ENCODE data around the gene SBF2.
A peak's percentile ranks its signal among the peaks of the same experiment; 100 is the strongest.
"Not testable (repeated sequence)": the region's sequence is repeated elsewhere in the genome, so short reads cannot be mapped to it uniquely, and the experiment has no call there.

The SBF2 gene

DNA sequence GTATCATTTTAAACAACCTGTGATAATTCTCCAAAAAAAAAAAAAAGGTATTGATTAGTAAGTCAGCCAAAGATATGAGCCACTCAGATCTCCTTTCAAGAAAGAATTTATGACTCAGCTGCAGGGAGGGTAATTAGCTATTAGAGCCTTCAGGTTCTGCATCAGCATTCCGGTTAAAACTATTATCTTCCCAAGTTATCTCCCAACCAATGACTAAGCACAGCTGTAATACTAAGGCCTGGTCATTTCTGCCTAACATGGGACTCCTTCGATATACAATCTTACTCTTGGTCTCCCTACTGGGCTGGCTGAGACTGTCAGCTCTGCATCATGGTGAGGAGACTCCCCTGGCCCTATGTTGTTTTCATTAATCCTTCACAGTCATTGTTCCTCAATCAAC is 60.4 kb downstream of the SBF2 start:
- no peak overlapping the region for H3K27ac ChIP-seq
- no peak for TF ChIP-seq CTCF (conservative IDR thresholded peaks at IDR 0.05; ENCODE audit: low read depth)
- peak; percentile 70 for DNase-seq (ENCODE audit: low spot score)
- ChIA-PET CTCF (interaction anchor here (0.6 to 0.9 kb wide), 4 partner anchors 26 to 132 kb away, joined by 3 to 5 read pairs (median 4); no protein-coding TSS in a partner anchor), POLR2A (ENCODE audit: low non-redundant PET) (no interaction called here)

- DNase-seq (ENCODE audit: low spot score): no peak
- no peak overlapping the region for H3K27ac ChIP-seq
- TF ChIP-seq CTCF (conservative IDR thresholded peaks at IDR 0.05; ENCODE audit: low read depth): no peak
- CTCF ChIA-PET: interaction anchor here (0.9 kb wide), 1 partner anchor 25 kb away, joined by 3 read pairs; no protein-coding TSS in a partner anchor
- POLR2A ChIA-PET (ENCODE audit: low non-redundant PET): no interaction called here
Observed at GRCh38 chr11:10232756-10233155, 61.3 kb downstream of the SBF2 start.

DNA sequence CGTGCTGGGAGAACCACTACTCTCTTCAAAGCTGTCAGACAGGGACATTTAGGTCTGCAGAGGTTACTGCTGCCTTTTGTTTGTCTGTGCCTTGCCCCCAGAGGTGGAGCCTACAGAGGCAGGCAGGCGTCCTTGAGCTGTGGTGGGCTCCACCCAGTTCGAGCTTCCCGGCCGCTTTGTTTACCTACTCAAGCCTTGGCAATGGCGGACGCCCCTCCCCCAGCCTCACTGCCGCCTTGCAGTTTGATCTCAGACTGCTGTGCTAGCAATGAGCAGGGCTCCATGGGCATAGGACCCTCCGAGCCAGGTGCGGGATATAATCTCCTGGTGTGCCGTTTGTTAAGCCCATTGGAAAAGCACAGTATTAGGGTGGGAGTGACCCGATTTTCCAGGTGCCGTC is 62.2 kb downstream of the SBF2 start:
- DNase-seq (ENCODE audit: low spot score); H3K27ac ChIP-seq; CTCF ChIA-PET; POLR2A ChIA-PET (ENCODE audit: low non-redundant PET): not testable (repeated sequence)

DNA sequence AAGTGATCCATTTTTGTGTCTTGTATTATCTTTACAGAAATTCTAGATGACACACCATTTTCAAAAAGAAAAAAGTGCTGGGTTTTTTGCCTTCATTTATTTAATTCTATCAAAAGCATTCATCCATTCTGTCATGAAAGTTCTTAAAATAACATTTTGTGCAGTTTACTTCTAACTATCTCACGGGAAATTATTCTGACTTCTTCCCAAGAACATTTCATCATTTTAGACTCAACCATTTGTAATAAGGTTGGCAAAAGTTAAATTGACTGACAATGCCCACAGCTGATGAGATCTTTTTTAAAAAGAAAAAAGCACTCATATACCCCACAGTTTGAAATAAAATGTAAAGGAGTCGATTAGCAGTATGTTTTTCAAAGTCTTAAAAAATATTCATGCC is 68.5 kb downstream of the SBF2 start:
- no peak overlapping the region for H3K27ac ChIP-seq
- no peak for DNase-seq (ENCODE audit: low spot score)
- POLR2A ChIA-PET (ENCODE audit: low non-redundant PET): no interaction called here
- TF ChIP-seq CTCF (conservative IDR thresholded peaks at IDR 0.05; ENCODE audit: low read depth): no peak
- CTCF ChIA-PET: interaction anchor here (0.6 kb wide), 1 partner anchor 75 kb away, joined by 4 read pairs; no protein-coding TSS in a partner anchor

GRCh38 chr11:10222399-10222798 is 71.6 kb downstream of the SBF2 start:
- CTCF ChIA-PET: interaction anchor here (0.6 kb wide), 1 partner anchor 342 kb away, joined by 3 read pairs; no protein-coding TSS in a partner anchor
- no peak for TF ChIP-seq CTCF (conservative IDR thresholded peaks at IDR 0.05; ENCODE audit: low read depth)
- no peak overlapping the region for H3K27ac ChIP-seq
- no peak for DNase-seq (ENCODE audit: low spot score)
- POLR2A ChIA-PET (ENCODE audit: low non-redundant PET): no interaction called here

DNA sequence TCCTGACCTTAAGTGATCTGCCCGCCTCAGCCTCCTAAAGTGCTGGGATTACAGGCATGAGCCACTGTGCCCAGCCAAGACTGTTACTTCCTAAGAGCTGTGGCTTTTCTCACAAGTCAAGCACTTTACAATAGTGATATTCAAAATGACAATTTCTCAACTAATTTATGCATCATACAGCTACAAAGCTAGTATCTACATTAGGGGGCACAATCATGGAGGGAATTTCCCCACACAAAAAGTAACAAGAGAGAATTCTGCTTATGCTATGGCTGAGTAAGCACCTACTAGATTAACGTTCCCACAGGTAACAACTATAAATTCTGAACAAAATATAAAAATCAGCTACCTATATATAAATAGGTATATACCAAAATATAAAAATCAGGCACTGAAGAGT is 72.7 kb downstream of the SBF2 start:
- POLR2A ChIA-PET (ENCODE audit: low non-redundant PET): no interaction called here
- H3K27ac ChIP-seq: no peak overlapping the region
- CTCF ChIA-PET: no interaction called here
- no peak for DNase-seq (ENCODE audit: low spot score)
- TF ChIP-seq CTCF (conservative IDR thresholded peaks at IDR 0.05; ENCODE audit: low read depth): no peak

- ChIA-PET CTCF (no interaction called here), POLR2A (ENCODE audit: low non-redundant PET) (no interaction called here)
- no peak for DNase-seq (ENCODE audit: low spot score)
- TF ChIP-seq CTCF (conservative IDR thresholded peaks at IDR 0.05; ENCODE audit: low read depth): no peak
- H3K27ac ChIP-seq: no peak overlapping the region
Observed at GRCh38 chr11:10211470-10211869, 82.5 kb downstream of the SBF2 start.
